IMR-90 (cell line): ENCODE data around the gene TENM4. TPM values are rescaled to one million over a fixed set of nuclear protein-coding genes. Genes with fewer than 3 reads are reported as not detected.

ENCODE experiments used
- ATAC-seq: fragments of 200-7000 bp; cut with Tn5 transposase; 2 replicates; pipeline ENCODE4 v1.9.1; 2020; ENCODE audit warnings: low read depth, mild to moderate bottlenecking, moderate library complexity
- BruUV-seq: library from RNA; stranded (reverse); fragments of 400-500 nt; replicated peaks from 2 replicates; lab custom pipeline; 2021; lab: Mats Ljungman, UMichigan
- CTCF ChIA-PET: fragments of 300-600 bp; formaldehyde crosslinking; extraction: SDS; loops from one replicate; lab custom pipeline; 2021; ENCODE audit warnings: antibody characterized with exemption; lab: Yijun Ruan, JAX
- POLR2A ChIA-PET: fragments of 300-600 bp; sonication (Branson Sonifier 250); formaldehyde crosslinking; loops from one replicate; lab custom pipeline; 2022; ENCODE audit warnings: antibody characterized with exemption; ENCODE audit not compliant: unreplicated experiment; lab: Charles Lee
- DNase-seq: peaks from one replicate; pipeline ENCODE4 v3.0.0; 2013
- H2AFZ ChIP-seq: replicated peaks from 2 replicates; pipeline ENCODE3; 2013; ENCODE audit warnings: low read length, mild to moderate bottlenecking; ENCODE audit not compliant: poor library complexity
- H2AK5ac ChIP-seq: 2 replicates; pipeline ENCODE4 v1.6.1; 2013; ENCODE audit warnings: low read depth, low read length, inconsistent platforms
- H2AK9ac ChIP-seq: replicated peaks from 2 replicates; pipeline ENCODE3; 2013; ENCODE audit warnings: mild to moderate bottlenecking, low read depth, low read length, moderate library complexity; ENCODE audit not compliant: poor library complexity
- H2BK120ac ChIP-seq: 2 replicates; pipeline ENCODE4 v1.6.1; 2013; ENCODE audit warnings: low read depth, low read length, inconsistent platforms
- H2BK15ac ChIP-seq: 3 replicates; pipeline ENCODE4 v1.6.1; 2013; ENCODE audit warnings: low read depth, low read length, inconsistent platforms
- H2BK20ac ChIP-seq: 2 replicates; pipeline ENCODE4 v1.6.1; 2013; ENCODE audit warnings: low read depth, mild to moderate bottlenecking, inconsistent platforms, low read length, moderate library complexity
- H2BK5ac ChIP-seq: 2 replicates; pipeline ENCODE4 v1.6.1; 2013; ENCODE audit warnings: mild to moderate bottlenecking, low read depth, low read length, inconsistent platforms; ENCODE audit not compliant: poor library complexity, severe bottlenecking
- H3K14ac ChIP-seq: replicated peaks from 2 replicates; pipeline ENCODE4 v1.6.1; 2013; ENCODE audit warnings: low read depth, low read length, inconsistent platforms
- H3K18ac ChIP-seq: 2 replicates; pipeline ENCODE4 v1.6.1; 2013; ENCODE audit warnings: low read depth, low read length, control low read depth
- H3K23ac ChIP-seq: 2 replicates; pipeline ENCODE4 v1.6.1; 2013; ENCODE audit warnings: low read depth, low read length, inconsistent platforms
- H3K27ac ChIP-seq: 2 replicates; pipeline ENCODE4 v1.5.1; 2013; ENCODE audit warnings: mild to moderate bottlenecking, control low read depth, low read length; ENCODE audit not compliant: insufficient read depth
- H3K27me3 ChIP-seq: 2 replicates; pipeline ENCODE4 v1.6.1; 2013; ENCODE audit warnings: low read length; ENCODE audit not compliant: control insufficient read depth, insufficient read depth
- H3K36me3 ChIP-seq: 2 replicates; pipeline ENCODE4 v1.6.1; 2013; ENCODE audit warnings: low read length, mixed read lengths; ENCODE audit not compliant: control insufficient read depth, insufficient read depth
- H3K4ac ChIP-seq: 2 replicates; pipeline ENCODE4 v1.6.1; 2013; ENCODE audit warnings: low read depth, low read length, inconsistent platforms
- H3K4me1 ChIP-seq: 2 replicates; pipeline ENCODE4 v1.6.1; 2013; ENCODE audit warnings: low read length, mixed read lengths; ENCODE audit not compliant: control insufficient read depth, insufficient read depth
- H3K4me2 ChIP-seq: 2 replicates; pipeline ENCODE4 v1.6.1; 2013; ENCODE audit warnings: low read depth, mild to moderate bottlenecking, control low read depth, low read length, moderate library complexity
- H3K4me3 ChIP-seq: 2 replicates; pipeline ENCODE4 v1.5.1; 2013; ENCODE audit warnings: low read depth, mild to moderate bottlenecking, control low read depth, low read length, moderate library complexity; ENCODE audit not compliant: insufficient read depth
- H3K56ac ChIP-seq: 2 replicates; pipeline ENCODE4 v1.6.1; 2013; ENCODE audit warnings: low read length, inconsistent platforms; ENCODE audit not compliant: insufficient read depth; ENCODE audit errors: extremely low read depth
- H3K79me1 ChIP-seq, 2 experiments: 2 replicates each; pipeline ENCODE4 v1.6.1; 2013; ENCODE audit warnings: low read length in 2 of 2, inconsistent platforms in 1 of 2, low read depth in 1 of 2
- H3K9ac ChIP-seq: 2 replicates; pipeline ENCODE4 v1.6.1; 2013; ENCODE audit warnings: low read depth, low read length, control low read depth
- H3K9me1 ChIP-seq: 2 replicates; pipeline ENCODE4 v1.6.1; 2013; ENCODE audit warnings: low read length, inconsistent platforms; ENCODE audit not compliant: insufficient read depth
- H3K9me3 ChIP-seq: 2 replicates; pipeline ENCODE4 v1.6.1; 2013; ENCODE audit warnings: low read length; ENCODE audit not compliant: control insufficient read depth, insufficient read depth
- H4K20me1 ChIP-seq: 2 replicates; pipeline ENCODE4 v1.6.1; 2013; ENCODE audit warnings: low read length, inconsistent platforms; ENCODE audit not compliant: insufficient read depth
- H4K5ac ChIP-seq: 2 replicates; pipeline ENCODE4 v1.6.1; 2013; ENCODE audit warnings: mild to moderate bottlenecking, low read depth, low read length, control low read depth
- H4K8ac ChIP-seq, 2 experiments: 2 replicates each; pipeline ENCODE4 v1.6.1; 2013; ENCODE audit warnings: low read depth in 2 of 2, low read length in 2 of 2, control low read depth in 1 of 2, inconsistent platforms in 1 of 2
- H4K91ac ChIP-seq: 2 replicates; pipeline ENCODE4 v1.6.1; 2013; ENCODE audit warnings: low read depth, low read length, inconsistent platforms; ENCODE audit not compliant: insufficient read depth
- BHLHE40 ChIP-seq: fragments of 150-350 bp; IDR thresholded peaks from 2 replicates; pipeline ENCODE4 v1.6.1; 2016; ENCODE audit warnings: mild to moderate bottlenecking, low read depth, low read length
- CEBPB ChIP-seq: IDR thresholded peaks from 2 replicates; pipeline ENCODE4 v1.6.1; 2012; ENCODE audit warnings: low read depth, low read length, improper control_type of control experiment
- CHD1 ChIP-seq: IDR thresholded peaks from 2 replicates; pipeline ENCODE4 v1.6.1; 2012; ENCODE audit warnings: low read depth, low read length, improper control_type of control experiment
- ELK1 ChIP-seq: fragments of 150-350 bp; IDR thresholded peaks from 2 replicates; pipeline ENCODE4 v1.6.1; 2016; ENCODE audit warnings: low read depth, mild to moderate bottlenecking, low read length, moderate library complexity, borderline replicate concordance
- FOS ChIP-seq: fragments of 150-350 bp; IDR thresholded peaks from 2 replicates; pipeline ENCODE4 v1.6.1; 2016; ENCODE audit warnings: low read depth, low read length
- MAFK ChIP-seq: IDR thresholded peaks from 2 replicates; pipeline ENCODE4 v1.6.1; 2012; ENCODE audit warnings: low read depth, low read length, improper control_type of control experiment
- MAZ ChIP-seq: IDR thresholded peaks from 2 replicates; pipeline ENCODE4 v1.6.1; 2012; ENCODE audit warnings: low read depth, mild to moderate bottlenecking, low read length, improper control_type of control experiment, moderate library complexity, borderline replicate concordance
- MXI1 ChIP-seq: IDR thresholded peaks from 2 replicates; pipeline ENCODE4 v1.6.1; 2012; ENCODE audit warnings: low read depth, mild to moderate bottlenecking, low read length, moderate library complexity, borderline replicate concordance
- NFE2L2 ChIP-seq: fragments of 150-350 bp; IDR thresholded peaks from 2 replicates; pipeline ENCODE4 v1.6.1; 2016; ENCODE audit warnings: low read depth, mild to moderate bottlenecking, low read length
- POLR2A ChIP-seq: IDR thresholded peaks from 2 replicates; pipeline ENCODE4 v1.6.1; 2012; ENCODE audit warnings: mild to moderate bottlenecking, low read depth, low read length
- RAD21 ChIP-seq: IDR thresholded peaks from 2 replicates; pipeline ENCODE4 v1.6.1; 2012; ENCODE audit warnings: low read length, improper control_type of control experiment
- RCOR1 ChIP-seq: IDR thresholded peaks from 2 replicates; pipeline ENCODE4 v1.6.1; 2012; ENCODE audit warnings: mild to moderate bottlenecking, low read length, improper control_type of control experiment; ENCODE audit not compliant: insufficient replicate concordance
- RFX5 ChIP-seq: IDR thresholded peaks from 2 replicates; pipeline ENCODE4 v1.8.0; 2012; ENCODE audit warnings: low read depth, mild to moderate bottlenecking, low read length, moderate library complexity
- SMC3 ChIP-seq: fragments of 150-350 bp; IDR thresholded peaks from 2 replicates; pipeline ENCODE4 v1.6.1; 2016; ENCODE audit warnings: low read depth, mild to moderate bottlenecking, antibody characterized with exemption, low read length, moderate library complexity
- USF2 ChIP-seq: fragments of 150-350 bp; IDR thresholded peaks from 2 replicates; pipeline ENCODE4 v1.6.1; 2017; ENCODE audit warnings: mild to moderate bottlenecking, antibody characterized with exemption, low read length, low read depth
- WGBS, 2 experiments: methylation state at CpG; one replicate each; pipeline versions ENCODE4 v1.1.5 to v1.1.7; 2013; ENCODE audit warnings: missing lambda C conversion rate in 2 of 2; ENCODE audit not compliant: insufficient read length in 1 of 2; ENCODE audit errors: extremely low coverage in 2 of 2; 5-methylcytosine and 5-hydroxymethylcytosine counted together
- dilution Hi-C: fragments of 300-500 bp; cut with HindIII; formaldehyde crosslinking; loops from one replicate; pipeline ENCODE4 v1.14.3; 2018; ENCODE audit warnings: low sequenced_read_pairs; ENCODE audit not compliant: unreplicated experiment
- in situ Hi-C: fragments of 300-500 bp; cut with MboI; formaldehyde crosslinking; loops from 3 replicates; pipeline ENCODE4 v1.14.3; 2019; ENCODE audit warnings: low sequenced_read_pairs, inconsistent platforms, mixed read lengths
- intact Hi-C: fragments of 100-400 bp; cut with micrococcal nuclease; formaldehyde crosslinking; loops from 2 replicates; pipeline ENCODE4 v1.10.0; 2022
- polyA plus RNA-seq, 3 experiments: library from polyadenylated mRNA; depleted of rRNA; stranded (reverse); fragments of >200 nt; gene quantifications; 2 replicates each; pipeline ENCODE4 v1.2.3, GENCODE V29; 2012; ENCODE audit warnings: low replicate concordance in 1 of 3
- total RNA-seq: library from RNA; depleted of rRNA; stranded (reverse); fragments of >200 nt; gene quantifications from 2 replicates; pipeline ENCODE4 v1.2.3, GENCODE V29; 2012
- TF ChIP-seq, protein P1 (sequence below): conservative IDR thresholded peaks from 2 replicates; pipeline ENCODE4 v1.5.1; 2012; ENCODE audit warnings: mild to moderate bottlenecking, low read depth, low read length, improper control_type of control experiment

TENM4 gene
- total and polyA plus RNA-seq, 2 of the 4 experiments (the other 2 are of a cell fraction) = 7.4 to 9.0 TPM

GRCh38 chr11:78690352-78690987, 750.4 kb downstream of the TENM4 start:
- Histone ChIP-seq H3K4me3 (no peak overlapping the region), H4K91ac (no peak overlapping the region), H3K4ac (no peak overlapping the region), H3K27ac (no peak overlapping the region), H3K79me1 (no peaks in the 10 kb centered on the region), H3K27me3 (no peaks in the 10 kb centered on the region), H4K8ac (no peak overlapping the region), H3K9me1 (peaks cover 4% of the 10 kb centered on the region; the same call in 1 of the 2 replicates), H3K9me3 (no peaks in the 10 kb centered on the region), H4K20me1 (no peaks in the 10 kb centered on the region), H3K56ac (no peak overlapping the region), H4K5ac (no peak overlapping the region), H2AK5ac (no peak overlapping the region), H3K23ac (no peak overlapping the region), H2BK5ac (no peak overlapping the region), H2BK15ac (no peak overlapping the region), H2BK20ac (no peak overlapping the region), H3K9ac (no peak overlapping the region), H2AFZ (no peak overlapping the region), H3K4me1 (peaks cover 3% of the 10 kb centered on the region; the same call in 1 of the 2 replicates), H3K14ac (no peak overlapping the region), H3K4me2 (no peak overlapping the region), H2BK120ac (no peak overlapping the region), H2AK9ac (no peak overlapping the region), H3K18ac (no peak overlapping the region), H3K36me3 (peaks cover 5% of the 10 kb centered on the region; the same call in 1 of the 2 replicates)
- in situ Hi-C loops (no loop called here), dilution Hi-C loops (no loop called here), intact Hi-C loops (no loop called here)
- no peak for TF ChIP-seq RFX5
- no peak for TF ChIP-seq RAD21
- no peak for TF ChIP-seq POLR2A
- no peak for TF ChIP-seq FOS
- TF ChIP-seq MXI1 = no peak
- no peak for TF ChIP-seq ELK1
- TF ChIP-seq CHD1 = no peak
- TF ChIP-seq RCOR1 = no peak
- TF ChIP-seq, protein P1, sequence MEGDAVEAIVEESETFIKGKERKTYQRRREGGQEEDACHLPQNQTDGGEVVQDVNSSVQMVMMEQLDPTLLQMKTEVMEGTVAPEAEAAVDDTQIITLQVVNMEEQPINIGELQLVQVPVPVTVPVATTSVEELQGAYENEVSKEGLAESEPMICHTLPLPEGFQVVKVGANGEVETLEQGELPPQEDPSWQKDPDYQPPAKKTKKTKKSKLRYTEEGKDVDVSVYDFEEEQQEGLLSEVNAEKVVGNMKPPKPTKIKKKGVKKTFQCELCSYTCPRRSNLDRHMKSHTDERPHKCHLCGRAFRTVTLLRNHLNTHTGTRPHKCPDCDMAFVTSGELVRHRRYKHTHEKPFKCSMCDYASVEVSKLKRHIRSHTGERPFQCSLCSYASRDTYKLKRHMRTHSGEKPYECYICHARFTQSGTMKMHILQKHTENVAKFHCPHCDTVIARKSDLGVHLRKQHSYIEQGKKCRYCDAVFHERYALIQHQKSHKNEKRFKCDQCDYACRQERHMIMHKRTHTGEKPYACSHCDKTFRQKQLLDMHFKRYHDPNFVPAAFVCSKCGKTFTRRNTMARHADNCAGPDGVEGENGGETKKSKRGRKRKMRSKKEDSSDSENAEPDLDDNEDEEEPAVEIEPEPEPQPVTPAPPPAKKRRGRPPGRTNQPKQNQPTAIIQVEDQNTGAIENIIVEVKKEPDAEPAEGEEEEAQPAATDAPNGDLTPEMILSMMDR = no peak
- no peak for TF ChIP-seq BHLHE40
- no peak for TF ChIP-seq USF2
- no peak for TF ChIP-seq CEBPB
- TF ChIP-seq NFE2L2 = no peak
- no peak for TF ChIP-seq SMC3
- no peak for TF ChIP-seq MAFK
- no peak for TF ChIP-seq MAZ
- POLR2A ChIA-PET = interaction anchor here (0.6 kb wide), 1 partner anchor 107 kb away, joined by 3 read pairs; no protein-coding TSS in a partner anchor
- WGBS, 2 experiments = 0% methylated on average over 1 of the region's 2 CpGs; no CpG with 5 or more reads in 1 of the 2 experiments
- BruUV-seq = no TSS peak
- DNase-seq (peak; percentile 59), ATAC-seq (peak; percentile 66)
- CTCF ChIA-PET = no interaction called here
